Adipocyte (in vitro differentiated cells): ENCODE results near the gene FLT1.

Experiments
- DNase-seq: peaks from one replicate; pipeline ENCODE4 v3.0.0-alpha.2; 2015; ENCODE audit warnings: low read depth
- H3K27me3 ChIP-seq: replicated peaks from 2 replicates; pipeline ENCODE4 v1.7.0; 2013; ENCODE audit warnings: mild to moderate bottlenecking, low read length, moderate library complexity; ENCODE audit not compliant: control insufficient read depth, insufficient read depth
- H3K36me3 ChIP-seq: 2 replicates; pipeline ENCODE4 v1.7.0; 2013; ENCODE audit warnings: low read length, mild to moderate bottlenecking, moderate library complexity; ENCODE audit not compliant: control insufficient read depth, insufficient read depth, severe bottlenecking
- H3K4me1 ChIP-seq: 2 replicates; pipeline ENCODE4 v1.7.0; 2013; ENCODE audit warnings: mild to moderate bottlenecking, low read length, moderate library complexity; ENCODE audit not compliant: control insufficient read depth, insufficient read depth
- H3K4me3 ChIP-seq: 2 replicates; pipeline ENCODE4 v1.7.0; 2013; ENCODE audit warnings: mild to moderate bottlenecking, low read length, moderate library complexity
- H3K9ac ChIP-seq: 2 replicates; pipeline ENCODE4 v1.7.0; 2013; ENCODE audit warnings: mild to moderate bottlenecking, low read length, moderate library complexity
- H3K9me3 ChIP-seq: 2 replicates; pipeline ENCODE4 v1.7.0; 2013; ENCODE audit warnings: mild to moderate bottlenecking, low read length, moderate library complexity; ENCODE audit not compliant: control insufficient read depth

The FLT1 gene

GRCh38 chr13:28333204-28333881 is 161.6 kb downstream of the FLT1 start:
- no peak overlapping the region for H3K4me3 ChIP-seq
- H3K9me3 ChIP-seq, result peaks cover 3% of the 10 kb centered on the region
- peak; percentile 18 for DNase-seq
- H3K36me3 ChIP-seq, result no peaks in the 10 kb centered on the region
- H3K4me1 ChIP-seq, result peaks cover 22% of the 10 kb centered on the region
- H3K27me3 ChIP-seq, result no peaks in the 10 kb centered on the region
- no peak overlapping the region for H3K9ac ChIP-seq

GRCh38 chr13:28329395-28330158 is 165.4 kb downstream of the FLT1 start:
- H3K9ac ChIP-seq, result peak overlapping the region; percentile 20
- no peaks in the 10 kb centered on the region for H3K9me3 ChIP-seq
- no peak overlapping the region for H3K4me3 ChIP-seq
- DNase-seq, result peak; percentile 96
- peaks cover 24% of the 10 kb centered on the region for H3K4me1 ChIP-seq
- no peaks in the 10 kb centered on the region for H3K27me3 ChIP-seq
- H3K36me3 ChIP-seq, result no peaks in the 10 kb centered on the region

- DNase-seq, result no peak
- no peaks in the 10 kb centered on the region for H3K36me3 ChIP-seq
- no peak overlapping the region for H3K9ac ChIP-seq
- H3K27me3 ChIP-seq, result no peaks in the 10 kb centered on the region
- no peaks in the 10 kb centered on the region for H3K9me3 ChIP-seq
- H3K4me1 ChIP-seq, result peaks cover 27% of the 10 kb centered on the region
- no peak overlapping the region for H3K4me3 ChIP-seq
These were observed 166.7 kb downstream of the FLT1 start for GRCh38 chr13:28328271-28328607.

- Histone ChIP-seq H3K9ac (no peak overlapping the region), H3K36me3 (no peaks in the 10 kb centered on the region), H3K4me1 (peaks cover 29% of the 10 kb centered on the region), H3K9me3 (no peaks in the 10 kb centered on the region), H3K27me3 (no peaks in the 10 kb centered on the region), H3K4me3 (no peak overlapping the region)
- peak; percentile 37 for DNase-seq
These were observed 167.3 kb downstream of the FLT1 start for GRCh38 chr13:28327373-28328270.

- DNase-seq, result no peak
- Histone ChIP-seq H3K36me3 (no peaks in the 10 kb centered on the region), H3K9ac (no peak overlapping the region), H3K9me3 (no peaks in the 10 kb centered on the region), H3K4me1 (peaks cover 37% of the 10 kb centered on the region), H3K27me3 (no peaks in the 10 kb centered on the region), H3K4me3 (no peak overlapping the region)
These were observed 168.9 kb downstream of the FLT1 start for GRCh38 chr13:28326056-28326455.

- no peaks in the 10 kb centered on the region for H3K36me3 ChIP-seq
- no peaks in the 10 kb centered on the region for H3K9me3 ChIP-seq
- DNase-seq, result no peak
- H3K9ac ChIP-seq, result no peak overlapping the region
- no peaks in the 10 kb centered on the region for H3K27me3 ChIP-seq
- peaks cover 35% of the 10 kb centered on the region for H3K4me1 ChIP-seq
- no peak overlapping the region for H3K4me3 ChIP-seq
These were observed 169.9 kb downstream of the FLT1 start for GRCh38 chr13:28325022-28325421.

GRCh38 chr13:28324181-28324789 is 170.6 kb downstream of the FLT1 start:
- H3K9ac ChIP-seq, result no peak overlapping the region
- DNase-seq, result peak; percentile 85
- no peaks in the 10 kb centered on the region for H3K36me3 ChIP-seq
- no peak overlapping the region for H3K4me3 ChIP-seq
- peaks cover 28% of the 10 kb centered on the region for H3K4me1 ChIP-seq
- no peaks in the 10 kb centered on the region for H3K9me3 ChIP-seq
- no peaks in the 10 kb centered on the region for H3K27me3 ChIP-seq

GRCh38 chr13:28322256-28322905 is 172.5 kb downstream of the FLT1 start:
- Histone ChIP-seq H3K36me3 (no peaks in the 10 kb centered on the region), H3K9me3 (no peaks in the 10 kb centered on the region), H3K4me1 (peaks cover 21% of the 10 kb centered on the region), H3K4me3 (no peak overlapping the region), H3K9ac (no peak overlapping the region), H3K27me3 (no peaks in the 10 kb centered on the region)
- peak; percentile 42 for DNase-seq

- H3K27me3 ChIP-seq, result no peaks in the 10 kb centered on the region
- H3K9me3 ChIP-seq, result no peaks in the 10 kb centered on the region
- no peak overlapping the region for H3K9ac ChIP-seq
- no peaks in the 10 kb centered on the region for H3K36me3 ChIP-seq
- peaks cover 21% of the 10 kb centered on the region for H3K4me1 ChIP-seq
- no peak overlapping the region for H3K4me3 ChIP-seq
- DNase-seq, result no peak
These were observed 173.2 kb downstream of the FLT1 start for GRCh38 chr13:28321756-28322155.

- Histone ChIP-seq H3K9ac (no peak overlapping the region), H3K4me1 (peaks cover 21% of the 10 kb centered on the region), H3K4me3 (no peak overlapping the region), H3K9me3 (no peaks in the 10 kb centered on the region), H3K27me3 (no peaks in the 10 kb centered on the region), H3K36me3 (no peaks in the 10 kb centered on the region)
- no peak for DNase-seq
These were observed 173.9 kb downstream of the FLT1 start for GRCh38 chr13:28320884-28321574.
